HG03432 (cell line): Measurements from ENCODE around the gene INPPL1.

ENCODE experiments used
- ATAC-seq: cut with Tn5 transposase; IDR thresholded peaks from one replicate; pipeline ENCODE4 v1.9.1; 2021; ENCODE audit warnings: mild to moderate bottlenecking, moderate library complexity; ENCODE audit not compliant: unreplicated experiment

INPPL1 gene

DNA sequence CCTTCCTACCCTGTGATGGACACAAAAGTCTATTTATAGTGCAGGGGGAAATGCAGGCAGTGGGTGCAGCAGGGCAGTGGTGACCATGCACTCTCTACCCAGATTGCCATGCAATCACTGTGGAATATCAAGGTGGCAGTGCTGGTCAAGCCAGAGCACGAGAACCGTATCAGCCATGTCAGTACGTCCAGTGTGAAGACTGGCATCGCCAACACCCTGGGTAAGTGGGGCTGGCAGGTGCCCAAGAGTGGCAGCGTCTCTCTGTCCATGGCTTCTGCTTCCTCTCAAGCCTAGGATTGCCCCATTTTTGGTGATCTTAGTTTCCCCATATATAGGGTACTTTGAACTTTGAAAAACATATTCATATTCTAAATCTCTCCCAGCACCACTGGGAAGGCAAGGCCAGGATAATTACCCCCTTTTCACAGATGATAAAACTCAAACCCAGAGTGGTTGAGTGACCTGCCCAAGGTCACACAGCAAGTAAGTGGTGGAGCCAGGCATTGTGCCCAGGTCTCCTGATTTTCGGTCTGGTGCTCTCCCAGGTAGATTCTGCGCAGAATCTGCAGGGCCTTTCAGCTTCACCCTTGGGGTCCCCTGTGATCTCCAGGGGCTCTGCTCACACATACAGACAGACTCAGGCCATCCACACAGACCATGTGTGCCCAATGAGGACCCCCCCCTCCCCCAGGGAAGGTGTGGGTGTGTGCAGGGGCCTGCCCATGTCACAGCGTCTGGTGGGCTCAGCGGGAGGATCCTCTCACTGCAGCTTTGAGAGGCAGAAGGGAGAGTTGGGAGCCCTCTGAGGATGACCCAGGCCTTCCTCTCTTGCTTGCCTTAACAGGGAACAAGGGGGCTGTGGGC lies 7.1 kb downstream of the INPPL1 start:
- no peak for ATAC-seq

DNA sequence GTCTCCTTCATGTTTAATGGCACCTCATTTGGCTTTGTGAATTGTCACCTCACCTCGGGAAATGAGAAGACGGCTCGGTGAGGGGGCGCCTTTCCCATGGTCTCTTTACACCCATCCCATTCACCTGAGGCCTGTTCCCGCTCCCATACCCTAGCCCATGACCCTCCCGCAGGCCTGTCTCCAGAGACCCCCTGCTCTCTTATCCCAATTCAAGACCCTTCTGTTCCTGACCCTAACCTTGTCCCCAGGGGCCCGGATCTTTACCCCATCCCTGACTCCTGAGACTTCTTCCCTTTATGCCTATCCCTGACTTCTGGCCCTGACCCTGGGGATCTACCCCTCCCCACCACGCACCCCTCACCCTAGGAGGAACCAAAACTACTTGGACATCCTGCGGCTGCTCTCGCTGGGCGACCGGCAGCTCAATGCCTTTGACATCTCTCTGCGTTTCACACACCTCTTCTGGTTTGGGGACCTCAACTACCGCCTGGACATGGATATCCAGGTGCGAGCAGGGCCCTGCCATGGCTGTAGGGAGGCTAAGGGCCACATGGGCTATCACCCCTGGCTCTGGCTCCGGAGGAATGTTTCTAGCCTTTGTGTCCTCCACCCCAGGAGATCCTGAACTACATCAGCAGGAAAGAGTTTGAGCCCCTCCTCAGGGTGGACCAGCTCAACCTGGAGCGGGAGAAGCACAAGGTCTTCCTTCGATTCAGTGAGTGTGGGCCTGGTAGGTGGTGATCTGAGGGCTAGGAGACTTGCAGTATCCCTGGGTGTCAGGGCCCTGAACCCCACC lies 7.9 kb downstream of the INPPL1 start:
- no peak for ATAC-seq

DNA sequence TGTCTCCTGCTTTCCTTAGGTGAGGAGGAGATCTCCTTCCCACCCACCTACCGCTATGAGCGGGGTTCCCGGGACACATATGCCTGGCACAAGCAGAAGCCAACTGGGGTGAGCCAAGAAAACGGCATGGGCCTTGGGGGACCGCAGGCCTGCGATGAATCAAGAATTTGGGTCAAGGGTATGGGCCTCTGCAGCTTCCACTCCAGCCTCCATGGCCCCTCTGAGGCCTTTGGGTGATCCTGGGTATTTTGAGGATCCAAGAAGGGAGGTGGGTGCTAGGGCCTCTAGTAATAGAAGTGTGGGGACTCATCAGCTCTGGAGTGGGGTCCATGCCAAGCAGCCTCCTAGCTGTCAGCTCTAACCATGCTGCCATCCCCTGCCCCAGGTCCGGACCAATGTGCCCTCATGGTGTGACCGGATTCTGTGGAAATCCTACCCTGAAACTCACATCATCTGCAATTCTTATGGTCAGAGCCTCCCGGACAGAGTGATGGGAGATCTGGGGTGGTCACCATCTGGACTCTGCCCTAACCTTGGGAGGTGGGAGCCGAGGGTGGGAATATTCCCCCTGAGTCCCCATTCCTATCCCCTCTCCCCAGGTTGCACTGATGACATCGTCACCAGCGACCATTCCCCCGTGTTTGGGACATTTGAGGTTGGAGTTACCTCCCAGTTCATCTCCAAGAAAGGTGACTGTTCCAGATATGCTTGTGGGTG lies 8.6 kb downstream of the INPPL1 start:
- no peak for ATAC-seq

DNA sequence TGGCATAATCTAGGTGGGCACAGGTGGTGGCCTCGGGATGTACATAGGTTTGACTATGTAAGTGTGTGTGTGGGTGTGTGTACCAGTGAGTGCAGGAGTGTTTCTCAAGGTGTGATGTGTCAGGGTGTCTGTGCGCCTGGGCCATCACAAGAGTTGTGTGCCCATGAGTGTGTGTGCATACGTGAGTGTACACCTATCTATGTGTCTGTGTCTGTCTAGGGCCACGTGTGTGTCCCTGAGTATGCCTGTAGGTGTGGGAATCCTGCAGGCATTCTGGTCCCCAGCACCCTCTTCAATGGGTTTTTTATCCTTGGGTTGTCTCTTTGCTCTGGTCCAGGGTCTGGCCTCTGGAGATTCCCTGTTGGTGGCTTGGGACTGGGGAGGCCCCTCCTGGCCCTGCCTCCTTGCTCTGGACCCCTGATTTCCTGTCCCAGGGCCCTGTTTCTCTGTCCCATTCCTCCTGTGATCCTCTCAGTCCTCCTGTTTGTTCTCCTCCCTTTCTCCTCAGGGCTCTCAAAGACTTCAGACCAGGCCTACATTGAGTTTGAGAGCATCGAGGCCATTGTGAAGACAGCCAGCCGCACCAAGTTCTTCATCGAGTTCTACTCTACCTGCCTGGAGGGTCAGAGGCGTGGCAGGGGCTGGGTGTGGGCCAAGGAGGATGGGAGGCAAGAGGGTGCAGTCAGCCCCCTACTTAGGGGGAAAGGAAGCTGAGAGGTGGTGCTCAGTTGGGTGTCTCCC lies 9.4 kb downstream of the INPPL1 start:
- ATAC-seq = no peak

DNA sequence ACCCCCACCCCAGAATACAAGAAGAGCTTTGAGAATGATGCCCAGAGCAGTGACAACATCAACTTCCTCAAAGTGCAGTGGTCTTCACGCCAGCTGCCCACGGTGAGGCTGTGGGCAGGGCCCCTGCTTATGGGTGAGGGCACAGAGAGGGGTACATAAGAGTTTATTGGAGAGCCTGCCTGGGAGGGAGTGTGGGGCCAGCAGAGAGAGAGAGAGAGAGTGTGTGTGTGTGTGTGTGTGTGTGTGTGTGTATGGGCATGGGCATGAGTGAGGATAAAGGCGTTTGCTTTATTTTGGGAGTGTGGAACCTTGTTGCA lies 9.9 kb downstream of the INPPL1 start:
- ATAC-seq = no peak

DNA sequence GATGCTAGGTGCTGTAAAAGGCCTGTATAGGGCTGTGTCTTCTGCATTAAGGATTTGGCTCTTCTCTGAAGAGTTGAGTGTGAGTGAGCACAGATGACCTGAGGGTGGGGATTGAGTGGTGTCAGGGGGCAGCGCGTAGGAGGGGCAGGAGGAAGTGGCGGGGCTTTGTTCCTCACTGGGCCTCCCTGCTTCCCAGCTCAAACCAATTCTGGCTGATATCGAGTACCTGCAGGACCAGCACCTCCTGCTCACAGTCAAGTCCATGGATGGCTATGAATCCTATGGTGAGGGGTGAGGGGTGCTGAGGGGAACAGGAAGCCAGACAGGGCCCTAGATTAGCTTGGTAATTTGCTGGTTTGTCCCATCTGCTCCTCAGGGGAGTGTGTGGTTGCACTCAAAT lies 10.4 kb downstream of the INPPL1 start:
- no peak for ATAC-seq

DNA sequence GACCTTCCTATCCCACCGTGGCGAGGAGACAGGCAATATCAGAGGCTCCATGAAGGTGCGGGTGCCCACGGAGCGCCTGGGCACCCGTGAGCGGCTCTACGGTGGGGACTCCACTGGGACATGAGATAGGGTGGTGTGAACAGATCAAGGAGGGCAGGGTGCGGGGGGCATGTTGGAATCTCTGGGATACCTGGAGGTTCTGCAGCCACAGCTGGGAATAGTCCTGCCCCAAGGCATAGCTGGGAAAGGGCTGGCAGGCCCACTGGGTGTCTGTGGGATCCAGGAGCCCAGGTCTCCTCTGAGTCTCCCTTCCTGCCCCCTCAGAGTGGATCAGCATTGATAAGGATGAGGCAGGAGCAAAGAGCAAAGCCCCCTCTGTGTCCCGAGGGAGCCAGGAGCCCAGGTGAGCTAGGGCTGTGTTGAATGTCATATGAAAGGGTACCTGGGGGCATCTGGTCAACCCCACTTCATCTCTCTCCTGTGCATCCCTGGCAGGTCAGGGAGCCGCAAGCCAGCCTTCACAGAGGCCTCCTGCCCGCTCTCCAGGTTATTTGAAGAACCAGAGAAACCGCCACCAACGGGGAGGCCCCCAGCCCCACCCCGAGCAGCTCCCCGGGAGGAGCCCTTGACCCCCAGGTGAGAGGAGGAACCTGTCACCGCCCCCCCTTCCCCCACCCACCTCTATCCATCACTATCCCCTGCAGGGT lies 10.9 kb downstream of the INPPL1 start:
- ATAC-seq = no peak

DNA sequence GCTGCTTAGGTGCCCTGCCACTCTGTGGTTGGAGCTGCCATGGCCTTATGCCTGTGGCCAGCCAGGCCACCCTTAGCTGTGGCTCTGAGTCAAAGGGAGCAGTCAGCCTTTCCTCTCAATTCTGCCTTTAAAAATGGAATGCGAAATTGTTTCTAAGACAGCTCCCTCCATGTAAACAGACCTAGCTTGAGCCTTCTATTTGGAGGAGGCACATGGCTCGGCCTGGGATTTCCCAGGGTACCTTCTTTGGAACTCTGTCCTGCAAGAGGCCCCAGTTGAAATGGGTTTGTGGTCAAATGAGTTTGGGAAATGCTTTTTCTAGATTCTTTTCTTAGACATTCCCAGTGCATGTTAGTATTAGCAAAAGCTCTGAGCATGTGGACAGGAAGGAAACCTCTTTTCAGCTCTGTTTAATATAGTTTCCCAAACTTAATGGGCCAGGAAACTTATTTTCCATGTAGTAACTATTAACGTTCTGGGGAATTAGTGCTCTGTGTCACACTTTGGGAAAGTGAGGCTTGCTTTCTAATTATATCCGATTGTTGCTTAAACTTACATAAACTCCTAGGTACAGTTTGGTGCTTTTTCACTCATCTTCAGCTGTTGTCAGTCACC lies 11.6 kb downstream of the INPPL1 start:
- no peak for ATAC-seq

DNA sequence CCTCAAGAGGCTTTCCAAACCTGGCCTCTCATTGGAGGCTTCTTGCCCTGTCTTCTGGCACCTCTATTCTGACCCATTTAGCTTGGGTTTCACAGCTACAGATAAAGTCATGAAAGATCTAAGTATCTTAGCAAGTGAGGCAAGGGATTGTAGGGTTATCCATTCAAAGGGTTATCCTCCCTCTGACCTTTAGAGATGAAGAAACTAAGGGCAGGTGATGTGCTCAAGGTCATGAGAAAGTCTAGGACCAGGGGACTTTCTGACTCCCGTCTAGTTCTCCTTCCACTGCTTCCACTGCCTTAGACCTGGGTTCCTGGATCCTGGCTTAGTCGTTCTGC lies 12.2 kb downstream of the INPPL1 start:
- ATAC-seq = no peak

DNA sequence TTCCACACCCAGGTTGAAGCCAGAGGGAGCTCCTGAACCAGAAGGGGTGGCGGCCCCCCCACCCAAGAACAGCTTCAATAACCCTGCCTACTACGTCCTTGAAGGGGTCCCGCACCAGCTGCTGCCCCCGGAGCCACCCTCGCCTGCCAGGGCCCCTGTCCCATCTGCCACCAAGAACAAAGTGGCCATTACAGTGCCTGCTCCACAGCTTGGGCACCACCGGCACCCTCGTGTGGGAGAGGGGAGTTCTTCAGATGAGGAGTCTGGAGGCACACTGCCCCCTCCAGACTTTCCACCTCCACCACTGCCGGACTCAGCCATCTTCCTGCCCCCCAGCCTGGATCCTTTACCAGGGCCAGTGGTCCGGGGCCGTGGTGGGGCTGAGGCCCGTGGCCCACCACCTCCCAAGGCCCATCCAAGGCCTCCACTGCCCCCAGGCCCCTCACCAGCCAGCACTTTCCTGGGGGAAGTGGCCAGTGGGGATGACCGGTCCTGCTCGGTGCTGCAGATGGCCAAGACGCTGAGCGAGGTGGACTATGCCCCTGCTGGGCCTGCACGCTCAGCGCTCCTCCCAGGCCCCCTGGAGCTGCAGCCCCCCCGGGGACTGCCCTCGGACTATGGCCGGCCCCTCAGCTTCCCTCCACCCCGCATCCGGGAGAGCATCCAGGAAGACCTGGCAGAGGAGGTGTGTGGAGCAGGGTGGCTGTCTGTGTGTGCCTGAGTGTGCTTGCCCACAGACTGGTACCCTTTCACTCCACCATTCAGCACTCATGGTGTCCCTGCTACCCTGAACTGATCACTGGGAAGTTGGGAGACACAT lies 12.8 kb downstream of the INPPL1 start:
- ATAC-seq = no peak

DNA sequence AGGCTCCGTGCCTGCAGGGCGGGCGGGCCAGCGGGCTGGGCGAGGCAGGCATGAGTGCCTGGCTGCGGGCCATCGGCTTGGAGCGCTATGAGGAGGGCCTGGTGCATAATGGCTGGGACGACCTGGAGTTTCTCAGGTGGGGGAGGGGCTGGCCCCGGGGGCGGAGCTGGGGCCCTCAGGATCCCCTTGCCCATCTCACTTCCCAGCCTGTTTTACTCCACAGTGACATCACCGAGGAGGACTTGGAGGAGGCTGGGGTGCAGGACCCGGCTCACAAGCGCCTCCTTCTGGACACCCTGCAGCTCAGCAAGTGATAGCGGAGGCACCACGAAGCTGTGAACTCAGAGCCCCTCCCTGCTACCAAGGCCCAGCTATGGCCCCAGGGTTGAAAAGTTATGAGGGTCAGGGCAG lies 13.5 kb downstream of the INPPL1 start:
- no peak for ATAC-seq

DNA sequence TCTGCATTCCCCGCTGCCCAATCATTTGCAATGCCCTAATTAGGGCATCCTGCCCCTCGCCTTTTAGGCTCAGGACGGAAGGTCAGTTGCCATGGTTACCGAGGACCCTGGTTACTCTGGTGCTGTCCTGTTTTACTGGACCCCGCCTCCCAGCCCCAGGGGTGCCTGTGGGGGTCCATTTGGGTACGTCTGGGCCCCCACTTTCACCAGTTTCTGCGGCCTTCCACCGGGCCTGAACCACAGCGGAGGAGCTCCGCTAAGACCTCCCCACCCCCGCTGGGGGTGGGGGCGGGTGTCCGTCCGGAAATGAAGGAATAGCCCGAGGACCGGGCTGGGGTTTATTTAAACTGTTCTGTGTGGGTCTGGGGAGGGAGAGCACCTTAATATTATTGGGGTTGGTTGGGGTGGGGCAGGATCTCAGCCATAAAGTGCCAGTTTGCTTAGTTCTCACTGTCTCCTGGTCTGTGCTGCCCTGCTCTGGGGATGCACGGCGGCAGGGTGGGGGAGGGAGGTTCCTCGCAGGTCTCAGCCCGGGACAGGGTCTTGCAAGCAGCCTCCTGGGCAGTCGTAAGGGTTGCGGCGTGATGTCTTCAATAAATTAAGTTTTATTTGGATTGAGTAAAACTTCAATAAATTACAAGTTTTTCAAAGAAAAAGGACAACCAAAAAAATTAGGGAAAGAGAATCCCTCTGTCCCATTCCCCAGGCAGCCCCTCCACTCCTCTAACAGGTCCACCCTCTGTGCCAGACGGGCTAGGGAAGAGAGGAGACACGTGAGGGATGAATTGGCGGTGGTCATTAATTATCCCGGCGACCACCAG lies 14.1 kb downstream of the INPPL1 start:
- no peak for ATAC-seq

DNA sequence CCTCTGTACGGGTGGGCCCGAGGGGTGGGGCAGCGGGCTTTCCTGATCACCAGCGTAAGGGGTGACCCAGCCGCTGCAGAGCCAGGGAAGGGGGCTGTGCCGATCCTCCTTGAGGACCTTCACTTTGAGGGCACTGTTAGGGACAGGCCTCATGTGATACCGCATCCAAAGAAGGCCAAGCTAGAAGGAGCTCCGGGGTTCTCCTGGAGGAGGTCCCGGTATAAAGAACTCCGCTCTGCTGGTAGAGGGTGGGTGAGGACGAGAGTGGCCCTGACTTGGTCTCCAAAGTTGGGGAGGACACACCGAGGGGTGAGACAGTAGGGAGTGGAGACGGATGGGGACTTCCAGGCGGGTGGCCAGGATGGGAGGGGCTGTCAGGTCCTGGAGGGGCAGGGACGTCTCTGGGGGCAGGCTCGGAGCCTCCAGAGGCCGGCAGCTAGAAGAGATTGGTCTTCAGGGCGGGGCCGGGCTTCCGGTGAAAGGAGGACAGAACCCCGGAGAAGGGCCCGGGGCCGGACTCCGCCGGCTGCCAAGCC lies 14.8 kb downstream of the INPPL1 start:
- no peak for ATAC-seq

DNA sequence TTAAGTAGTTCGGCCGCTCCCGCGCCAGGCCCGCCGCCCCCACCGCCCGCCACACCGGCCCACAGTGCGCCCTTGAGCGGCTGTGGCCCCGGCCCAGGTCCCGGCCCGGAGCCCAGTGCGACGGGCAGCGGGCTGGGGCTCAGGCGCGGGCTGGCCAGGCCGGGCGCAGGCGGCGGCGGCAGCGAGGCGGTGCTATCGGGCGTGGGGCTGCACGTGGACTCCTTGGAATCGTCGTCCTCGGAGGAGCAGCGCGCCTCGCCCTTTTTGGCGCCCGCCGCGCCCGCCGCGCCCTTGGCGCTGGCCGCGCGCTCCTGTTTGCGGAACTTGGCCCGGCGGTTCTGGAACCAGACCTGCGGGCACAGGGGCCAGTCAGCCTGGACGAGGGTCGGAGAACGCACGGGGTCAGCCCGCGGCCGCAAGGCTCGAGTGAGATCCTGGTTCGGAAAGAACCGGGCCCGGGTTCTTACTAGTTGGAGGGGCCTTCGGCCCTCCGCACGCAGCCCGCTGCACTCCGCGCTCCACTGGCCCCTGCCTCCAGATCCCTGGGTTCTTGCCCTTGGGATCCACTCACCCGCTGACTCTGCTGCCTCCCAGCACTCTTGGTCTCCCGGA lies 15.4 kb downstream of the INPPL1 start:
- ATAC-seq = no peak

DNA sequence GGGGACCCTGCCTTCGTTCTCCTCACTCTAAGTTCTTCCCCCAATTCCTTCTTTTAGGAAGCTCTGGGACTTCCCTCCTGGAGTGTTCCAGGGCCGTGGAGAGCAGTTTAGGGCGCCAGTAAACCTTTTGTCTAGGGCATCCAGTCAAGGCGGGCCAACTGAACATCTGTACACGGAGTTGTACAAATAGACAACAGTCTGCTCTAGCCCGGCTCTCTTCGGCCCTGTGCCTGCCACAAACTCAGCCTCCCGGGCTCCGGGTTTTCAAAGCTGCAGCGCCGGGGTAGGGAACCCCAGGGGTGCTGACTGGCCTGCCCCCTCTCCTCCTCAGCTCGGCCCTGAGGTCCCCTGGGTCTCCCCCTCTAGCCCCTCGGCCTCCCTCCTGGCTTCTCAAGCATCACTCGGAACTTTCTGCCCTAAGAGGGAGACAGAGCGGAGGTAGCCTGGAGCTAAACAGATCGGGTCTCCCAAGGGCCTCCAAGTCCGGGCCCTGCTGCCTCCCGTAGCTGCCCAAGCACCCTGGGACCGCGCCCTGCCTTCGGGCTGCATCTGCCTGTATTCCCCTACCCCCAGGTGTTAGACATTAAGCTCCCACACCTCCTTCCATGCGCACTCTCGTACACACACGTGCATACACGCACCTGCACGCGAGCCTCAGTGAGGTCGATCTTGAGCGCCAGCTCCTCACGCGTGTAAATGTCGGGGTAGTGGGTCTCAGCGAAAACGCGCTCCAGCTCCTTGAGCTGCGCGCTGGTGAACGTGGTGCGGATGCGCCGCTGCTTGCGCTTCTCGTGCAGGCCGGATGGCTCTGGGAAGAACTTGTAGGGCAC lies 16.1 kb downstream of the INPPL1 start:
- no peak for ATAC-seq

DNA sequence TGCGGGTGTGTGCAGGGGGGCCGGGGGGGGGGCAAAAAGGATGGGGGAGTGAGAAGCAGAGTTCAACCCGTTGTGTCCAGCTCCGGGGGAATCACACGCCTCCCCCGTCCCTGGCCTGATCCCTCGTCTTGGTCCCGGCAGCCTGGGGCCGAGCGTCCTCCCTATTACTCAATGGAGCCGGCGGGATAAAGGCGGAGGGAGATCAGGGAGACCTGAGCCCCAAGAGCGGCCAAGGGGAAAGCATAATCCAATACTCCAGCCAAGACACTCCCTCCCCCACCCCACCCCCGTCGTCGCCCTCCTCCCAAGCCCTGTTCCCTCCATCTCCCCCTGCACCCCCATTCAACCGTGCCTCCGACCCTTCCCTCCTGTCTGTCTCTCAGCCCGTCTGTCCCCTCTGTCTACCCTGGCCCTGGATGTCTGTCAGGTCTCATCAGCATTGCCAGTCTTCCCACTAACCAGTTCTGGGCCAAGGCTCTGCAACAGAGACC lies 16.8 kb downstream of the INPPL1 start:
- ATAC-seq = no peak

DNA sequence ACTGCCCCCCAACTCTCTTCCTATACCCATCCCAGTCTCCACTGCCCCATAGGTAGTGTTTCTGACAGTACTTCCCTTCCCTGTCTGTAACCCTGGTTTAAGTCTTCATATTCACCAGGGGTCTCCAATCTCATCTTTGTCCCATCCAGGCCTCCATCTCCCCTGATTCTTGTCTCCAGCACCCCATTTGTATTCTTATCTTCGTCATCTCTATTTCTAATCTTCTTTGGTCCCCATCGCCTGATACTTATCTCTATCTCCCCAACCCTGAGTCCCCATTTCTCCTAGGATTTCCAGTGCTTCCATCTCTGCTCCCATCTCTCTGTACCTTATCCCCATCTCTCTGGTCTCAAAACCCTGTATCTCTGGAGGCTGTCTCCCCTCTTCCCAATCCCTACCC lies 17.6 kb downstream of the INPPL1 start:
- no peak for ATAC-seq
